Suprapubic skin (tissue), 4 donors: Measurements from ENCODE around the gene GNL3L. TPM values are rescaled to one million over a fixed set of nuclear protein-coding genes. Genes with fewer than 3 reads are reported as not detected.
"Not testable (repeated sequence)": the region's sequence is repeated elsewhere in the genome, so short reads cannot be mapped to it uniquely, and the experiment has no call there.

Experiments used
- DNase-seq, 2 donors: peaks; one replicate each; pipeline ENCODE4 v3.0.0-alpha.2; 2019; ENCODE audit warnings: low spot score in 2 of 2
- H3K27ac ChIP-seq: fragments of 200-600 bp; sonication (generic); one replicate; pipeline ENCODE4 v1.5.1; 2019
- H3K27me3 ChIP-seq: fragments of 200-600 bp; sonication (generic); one replicate; pipeline ENCODE4 v1.5.1; 2019
- H3K36me3 ChIP-seq: fragments of 200-600 bp; sonication (generic); one replicate; pipeline ENCODE4 v1.5.1; 2019
- H3K4me1 ChIP-seq: fragments of 200-600 bp; sonication (generic); one replicate; pipeline ENCODE4 v1.5.1; 2019
- H3K4me3 ChIP-seq: fragments of 200-600 bp; sonication (generic); one replicate; pipeline ENCODE4 v1.5.1; 2019; ENCODE audit warnings: mild to moderate bottlenecking
- H3K9me3 ChIP-seq: fragments of 200-600 bp; sonication (generic); one replicate; pipeline ENCODE4 v1.5.1; 2019
- CTCF ChIP-seq, 2 donors: fragments of 200-600 bp in 1 of 2; fragments of 450-650 bp in 1 of 2; sonication (generic) in 1 of 2; IDR thresholded peaks; one replicate each; pipeline ENCODE4 v1.5.1; 2016 to 2019; ENCODE audit warnings: antibody characterized with exemption in 2 of 2, mild to moderate bottlenecking in 1 of 2, moderate library complexity in 1 of 2
- EP300 ChIP-seq: sonication (generic); formaldehyde crosslinking; IDR thresholded peaks from one replicate; pipeline ENCODE4 v1.6.1; 2017; ENCODE audit warnings: antibody characterized with exemption
- POLR2A ChIP-seq, 2 donors: fragments of 450-650 bp; IDR thresholded peaks; one replicate each; pipeline ENCODE4 v1.6.1; 2017; ENCODE audit warnings: antibody characterized with exemption in 2 of 2, mild to moderate bottlenecking in 2 of 2, moderate library complexity in 2 of 2
- POLR2AphosphoS5 ChIP-seq, 3 donors: sonication (generic); formaldehyde crosslinking; IDR thresholded peaks; one replicate each; pipeline ENCODE4 v1.6.1; 2017; ENCODE audit warnings: antibody characterized with exemption in 3 of 3
- WGBS: methylation state at CpG from one replicate; pipeline ENCODE4 v1.1.5; 2018; 5-methylcytosine and 5-hydroxymethylcytosine counted together
- total RNA-seq, 4 donors: library from RNA; depleted of rRNA; stranded (reverse); fragments of >200 nt; gene quantifications; one replicate each; pipeline ENCODE4 v1.1.0, GENCODE V29; 2016

GNL3L gene
- total RNA-seq, 4 donors from 2014 or later = 28.0 to 39.2 (median 32.4) TPM

- no peak overlapping the region for H3K27ac ChIP-seq
- WGBS = 88% methylated on average over 4 of the region's 4 CpGs
- H3K4me1 ChIP-seq = peaks cover 21% of the 10 kb centered on the region
- H3K4me3 ChIP-seq = no peak overlapping the region
- no peaks in the 10 kb centered on the region for H3K27me3 ChIP-seq
- H3K36me3 ChIP-seq = peaks cover 6% of the 10 kb centered on the region
- H3K9me3 ChIP-seq = no peaks in the 10 kb centered on the region
- DNase-seq = no peak
- TF ChIP-seq POLR2A (IDR thresholded peaks at IDR 0.05) (no peak), POLR2AphosphoS5 (IDR thresholded peaks at IDR 0.05) (no peak), EP300 (no peak), CTCF (IDR thresholded peaks at IDR 0.05) (no peak)
These were observed 4.3 kb downstream of the GNL3L start for GRCh38 chrX:54534271-54534670.

GRCh38 chrX:54540289-54540688 lies 10.3 kb downstream of the GNL3L start:
- peaks cover 48% of the 10 kb centered on the region for H3K36me3 ChIP-seq
- H3K4me1 ChIP-seq = no peaks in the 10 kb centered on the region
- H3K9me3 ChIP-seq = no peaks in the 10 kb centered on the region
- H3K4me3 ChIP-seq = no peak overlapping the region
- WGBS = 77% methylated on average over 4 of the region's 4 CpGs
- no peak overlapping the region for H3K27ac ChIP-seq
- no peaks in the 10 kb centered on the region for H3K27me3 ChIP-seq
- TF ChIP-seq EP300 = no peak
- TF ChIP-seq POLR2AphosphoS5 (IDR thresholded peaks at IDR 0.05) = no peak
- no peak for TF ChIP-seq POLR2A (IDR thresholded peaks at IDR 0.05)
- TF ChIP-seq CTCF (IDR thresholded peaks at IDR 0.05) = no peak
- DNase-seq = no peak

- not testable (repeated sequence) for H3K4me1 ChIP-seq, DNase-seq, H3K27ac ChIP-seq, H3K27me3 ChIP-seq, H3K9me3 ChIP-seq, H3K4me3 ChIP-seq
- 93% methylated on average over 4 of the region's 4 CpGs for WGBS
- H3K36me3 ChIP-seq = peaks cover 59% of the 10 kb centered on the region
These were observed 12.2 kb downstream of the GNL3L start for GRCh38 chrX:54542239-54542638.

GRCh38 chrX:54550821-54551220 lies 20.8 kb downstream of the GNL3L start:
- DNase-seq = no peak
- no peak overlapping the region for H3K27ac ChIP-seq
- no peak overlapping the region for H3K4me3 ChIP-seq
- no peaks in the 10 kb centered on the region for H3K27me3 ChIP-seq
- no peaks in the 10 kb centered on the region for H3K4me1 ChIP-seq
- peaks cover 78% of the 10 kb centered on the region for H3K36me3 ChIP-seq
- WGBS = 95% methylated on average over 4 of the region's 4 CpGs
- TF ChIP-seq EP300 = no peak
- TF ChIP-seq POLR2A (IDR thresholded peaks at IDR 0.05) = no peak
- no peak for TF ChIP-seq POLR2AphosphoS5 (IDR thresholded peaks at IDR 0.05)
- no peak for TF ChIP-seq CTCF (IDR thresholded peaks at IDR 0.05)
- H3K9me3 ChIP-seq = no peaks in the 10 kb centered on the region

GRCh38 chrX:54551801-54552200 lies 21.8 kb downstream of the GNL3L start:
- TF ChIP-seq CTCF (IDR thresholded peaks at IDR 0.05) (no peak), EP300 (no peak), POLR2A (IDR thresholded peaks at IDR 0.05) (no peak), POLR2AphosphoS5 (IDR thresholded peaks at IDR 0.05) (no peak)
- Histone ChIP-seq H3K4me1 (no peaks in the 10 kb centered on the region), H3K27ac (no peak overlapping the region), H3K9me3 (no peaks in the 10 kb centered on the region), H3K36me3 (peaks cover 80% of the 10 kb centered on the region), H3K4me3 (no peak overlapping the region), H3K27me3 (no peaks in the 10 kb centered on the region)
- 85% methylated on average over 8 of the region's 8 CpGs for WGBS
- no peak for DNase-seq

GRCh38 chrX:54555006-54555405 lies 25.0 kb downstream of the GNL3L start:
- H3K4me3 ChIP-seq, DNase-seq, H3K27me3 ChIP-seq, H3K9me3 ChIP-seq, H3K4me1 ChIP-seq, H3K27ac ChIP-seq: not testable (repeated sequence)
- WGBS = 91% methylated on average over 7 of the region's 7 CpGs
- H3K36me3 ChIP-seq = peaks cover 81% of the 10 kb centered on the region
